RWPE2 (cell line): ENCODE data around the gene GJB6.

Source experiments
- ATAC-seq: fragments of 200-7000 bp; cut with Tn5 transposase; 3 replicates; pipeline ENCODE4 v1.9.1; 2021; ENCODE audit warnings: low read depth
- DNase-seq: peaks from one replicate; pipeline ENCODE4 v3.0.0-alpha.2; 2020; ENCODE audit warnings: low spot score
- H3K27ac ChIP-seq: fragments of 450-650 bp; 2 replicates; pipeline ENCODE4 v1.5.1; 2017; ENCODE audit warnings: mild to moderate bottlenecking; ENCODE audit not compliant: poor library complexity, severe bottlenecking
- H3K27me3 ChIP-seq: fragments of 250-450 bp; sonication (Bioruptor Pico); 2 replicates; pipeline ENCODE4 v1.5.1; 2021; ENCODE audit warnings: mild to moderate bottlenecking, moderate library complexity; ENCODE audit not compliant: insufficient read depth, poor library complexity, severe bottlenecking
- H3K36me3 ChIP-seq: fragments of 250-450 bp; sonication (Bioruptor Pico); 2 replicates; pipeline ENCODE4 v1.5.1; 2020; ENCODE audit warnings: low read depth, mild to moderate bottlenecking, moderate library complexity
- H3K4me1 ChIP-seq: fragments of 250-450 bp; sonication (Bioruptor Pico); 2 replicates; pipeline ENCODE4 v1.5.1; 2021; ENCODE audit warnings: mild to moderate bottlenecking, moderate library complexity; ENCODE audit not compliant: insufficient read depth, poor library complexity, severe bottlenecking
- H3K4me3 ChIP-seq: fragments of 250-450 bp; sonication (Bioruptor Pico); 2 replicates; pipeline ENCODE4 v1.5.1; 2021; ENCODE audit warnings: mild to moderate bottlenecking, moderate library complexity; ENCODE audit not compliant: severe bottlenecking
- H3K9me3 ChIP-seq: fragments of 250-450 bp; sonication (Bioruptor Pico); 2 replicates; pipeline ENCODE4 v1.5.1; 2021; ENCODE audit warnings: mild to moderate bottlenecking, moderate library complexity; ENCODE audit not compliant: severe bottlenecking
- CTCF ChIP-seq: fragments of 450-650 bp; IDR thresholded peaks from one replicate; pipeline ENCODE4 v1.5.1; 2017; ENCODE audit warnings: mild to moderate bottlenecking, moderate library complexity; ENCODE audit not compliant: poor library complexity, severe bottlenecking

GJB6 gene

DNA sequence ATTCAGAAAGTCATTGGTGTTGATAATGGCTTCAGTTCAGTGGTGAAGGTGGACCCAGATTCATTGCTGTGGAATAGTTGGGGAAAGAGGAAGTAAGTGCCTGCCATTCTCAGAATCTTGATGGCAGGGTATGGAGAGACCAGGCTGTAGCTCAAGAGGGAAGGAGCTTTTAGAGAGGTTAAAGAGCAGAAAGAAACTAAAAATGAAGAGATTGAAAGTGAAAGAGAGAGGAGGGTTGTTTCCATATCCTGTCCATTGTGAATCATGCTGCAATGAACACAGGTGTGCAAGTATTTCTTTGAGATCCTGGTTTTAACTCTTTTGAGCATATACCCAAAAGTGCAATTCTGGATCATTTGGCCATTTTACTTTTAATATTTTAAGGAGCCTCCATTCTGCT is 12.5 kb downstream of the GJB6 start:
- DNase-seq = no peak

GRCh38 chr13:20217168-20217567 is 15.0 kb downstream of the GJB6 start:
- no peaks in the 10 kb centered on the region for H3K9me3 ChIP-seq
- no peak overlapping the region for H3K4me3 ChIP-seq
- no peak for TF ChIP-seq CTCF
- H3K27me3 ChIP-seq = peaks cover 3% of the 10 kb centered on the region
- H3K27ac ChIP-seq = no peak overlapping the region
- DNase-seq (no peak), ATAC-seq (no peak)
- H3K36me3 ChIP-seq = no peaks in the 10 kb centered on the region
- no peaks in the 10 kb centered on the region for H3K4me1 ChIP-seq

More for the DNA sequence above, 12.5 kb downstream of the GJB6 start:
- H3K9me3 ChIP-seq = no peaks in the 10 kb centered on the region
- peaks cover 3% of the 10 kb centered on the region for H3K27me3 ChIP-seq
- no peak for TF ChIP-seq CTCF
- H3K36me3 ChIP-seq = no peaks in the 10 kb centered on the region
- H3K27ac ChIP-seq = no peak overlapping the region
- H3K4me1 ChIP-seq = no peaks in the 10 kb centered on the region
- H3K4me3 ChIP-seq = no peak overlapping the region
- ATAC-seq = no peak

DNA sequence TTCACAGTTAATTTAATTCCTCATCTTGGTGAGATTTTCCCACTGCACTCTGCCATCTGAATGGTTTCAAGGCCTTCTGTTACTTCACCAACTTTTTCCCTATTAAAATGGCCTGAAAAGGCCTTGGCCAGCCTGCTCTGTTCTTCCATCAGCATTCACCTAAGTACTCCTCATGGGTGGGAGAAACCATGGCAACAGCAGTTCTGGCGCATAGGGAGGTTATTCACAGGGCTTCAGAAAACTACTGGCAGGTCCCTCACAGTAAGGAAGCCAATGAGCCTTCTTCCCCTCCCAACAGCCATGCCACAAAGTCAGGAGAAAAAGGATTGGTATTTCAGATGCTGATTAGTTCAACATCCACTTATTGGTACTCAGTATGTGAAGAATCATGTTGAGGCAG is 22.2 kb downstream of the GJB6 start:
- Histone ChIP-seq H3K9me3 (no peaks in the 10 kb centered on the region), H3K36me3 (no peaks in the 10 kb centered on the region), H3K27ac (no peak overlapping the region), H3K4me1 (no peaks in the 10 kb centered on the region), H3K4me3 (no peak overlapping the region), H3K27me3 (no peaks in the 10 kb centered on the region)
- ATAC-seq (no peak), DNase-seq (no peak)
- no peak for TF ChIP-seq CTCF

DNA sequence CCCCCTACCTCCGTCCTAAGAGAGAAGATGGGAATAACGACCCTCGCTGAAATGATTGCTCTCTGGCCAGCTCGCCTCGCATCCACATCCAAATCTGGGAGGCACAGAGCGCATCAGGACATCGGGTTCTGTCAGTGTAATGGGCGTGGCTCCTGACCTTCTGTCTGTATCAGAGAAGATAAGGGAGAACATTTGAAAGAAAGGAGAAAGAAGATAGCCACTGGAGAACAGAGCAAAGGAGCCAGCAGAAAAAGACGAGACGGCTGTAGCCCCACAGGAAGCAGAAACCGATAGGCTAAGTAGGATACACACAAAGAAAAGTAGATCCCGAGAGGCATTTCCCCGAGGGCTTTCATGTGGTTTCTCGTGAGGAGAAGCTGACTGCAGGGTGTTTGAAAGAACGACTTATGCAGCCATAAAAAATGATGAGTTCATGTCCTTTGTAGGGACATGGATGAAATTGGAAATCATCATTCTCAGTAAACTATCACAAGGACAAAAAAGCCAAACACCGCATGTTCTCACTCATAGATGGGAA is 25.4 kb downstream of the GJB6 start:
- no peak for DNase-seq
- no peaks in the 10 kb centered on the region for H3K27me3 ChIP-seq
- TF ChIP-seq CTCF = no peak
- ATAC-seq = no peak
- H3K4me1 ChIP-seq = no peaks in the 10 kb centered on the region
- H3K4me3 ChIP-seq = no peak overlapping the region
- H3K27ac ChIP-seq = no peak overlapping the region
- no peaks in the 10 kb centered on the region for H3K36me3 ChIP-seq
- no peaks in the 10 kb centered on the region for H3K9me3 ChIP-seq

GRCh38 chr13:20206065-20206697 is 25.9 kb downstream of the GJB6 start:
- DNase-seq = no peak

More at GRCh38 chr13:20206065-20206697, 25.9 kb downstream of the GJB6 start:
- no peak overlapping the region for H3K4me3 ChIP-seq
- no peaks in the 10 kb centered on the region for H3K27me3 ChIP-seq
- no peaks in the 10 kb centered on the region for H3K4me1 ChIP-seq
- no peak overlapping the region for H3K27ac ChIP-seq
- no peak for TF ChIP-seq CTCF
- no peak for ATAC-seq
- no peaks in the 10 kb centered on the region for H3K9me3 ChIP-seq
- no peaks in the 10 kb centered on the region for H3K36me3 ChIP-seq
